ENCODE results near the gene SNX1. TPM values are rescaled to one million over a fixed set of nuclear protein-coding genes. Genes with fewer than 3 reads are reported as not detected.
A peak's percentile ranks its signal among the peaks of the same experiment; 100 is the strongest.

SNX1 gene
- total RNA-seq, 2 experiments from 2014 or later = 75.6 to 80.1 TPM

DNA sequence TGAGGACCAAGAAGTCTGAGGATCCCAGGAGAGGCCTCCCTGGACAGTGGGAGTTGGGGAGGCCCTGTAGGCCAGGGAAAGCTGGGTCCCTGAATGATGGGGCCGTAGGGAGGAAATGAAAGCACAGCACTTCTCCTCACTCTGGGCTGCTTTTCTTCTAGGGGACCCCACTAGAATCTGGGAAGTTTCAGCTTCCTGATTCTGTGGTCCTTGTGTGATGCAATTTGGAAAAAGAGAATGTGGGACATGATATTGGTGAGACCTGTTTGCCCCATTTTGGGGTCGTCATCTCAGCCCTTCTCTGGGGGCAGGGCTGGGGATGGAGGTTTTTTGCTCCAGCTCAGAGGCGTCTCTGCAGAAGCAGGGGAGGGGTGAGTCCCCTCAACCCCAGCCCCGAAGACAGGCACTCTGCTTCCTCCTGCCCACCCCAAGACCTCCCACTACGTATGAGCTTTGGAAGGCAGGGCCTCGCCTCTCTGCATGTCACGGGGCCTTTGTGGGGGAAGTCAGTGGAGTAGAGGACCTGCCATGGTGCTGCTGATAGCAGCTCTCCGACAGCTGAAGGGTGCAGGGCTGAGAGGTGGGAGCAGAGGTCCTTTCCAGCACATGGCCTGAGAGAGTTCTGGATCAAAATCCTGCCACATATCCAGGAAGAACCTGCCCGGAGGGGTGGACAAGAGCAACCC lies 54.3 kb downstream of the SNX1 start:
- intact Hi-C loops (cut with micrococcal nuclease) = no loop called here
- Mint-ChIP-seq H3K9me3 (no peaks in the 10 kb centered on the region), H3K36me3 (ENCODE audit: low read depth) (peaks cover 3% of the 10 kb centered on the region), H3K27me3 (peaks cover 15% of the 10 kb centered on the region), H3K27ac (no peak overlapping the region), H3K4me3 (no peak overlapping the region), H3K4me1 (ENCODE audit: low read depth) (peaks cover 20% of the 10 kb centered on the region)
- POLR2A ChIA-PET = interaction anchor here (0.7 to 4.2 kb wide), 4 partner anchors 10 to 54 kb away, joined by 3 to 30 read pairs (median 10); partner anchors contain the start of genes PPIB and SNX1
- DNase-seq (no peak), ATAC-seq (no peak)
- TF ChIP-seq, protein P1, sequence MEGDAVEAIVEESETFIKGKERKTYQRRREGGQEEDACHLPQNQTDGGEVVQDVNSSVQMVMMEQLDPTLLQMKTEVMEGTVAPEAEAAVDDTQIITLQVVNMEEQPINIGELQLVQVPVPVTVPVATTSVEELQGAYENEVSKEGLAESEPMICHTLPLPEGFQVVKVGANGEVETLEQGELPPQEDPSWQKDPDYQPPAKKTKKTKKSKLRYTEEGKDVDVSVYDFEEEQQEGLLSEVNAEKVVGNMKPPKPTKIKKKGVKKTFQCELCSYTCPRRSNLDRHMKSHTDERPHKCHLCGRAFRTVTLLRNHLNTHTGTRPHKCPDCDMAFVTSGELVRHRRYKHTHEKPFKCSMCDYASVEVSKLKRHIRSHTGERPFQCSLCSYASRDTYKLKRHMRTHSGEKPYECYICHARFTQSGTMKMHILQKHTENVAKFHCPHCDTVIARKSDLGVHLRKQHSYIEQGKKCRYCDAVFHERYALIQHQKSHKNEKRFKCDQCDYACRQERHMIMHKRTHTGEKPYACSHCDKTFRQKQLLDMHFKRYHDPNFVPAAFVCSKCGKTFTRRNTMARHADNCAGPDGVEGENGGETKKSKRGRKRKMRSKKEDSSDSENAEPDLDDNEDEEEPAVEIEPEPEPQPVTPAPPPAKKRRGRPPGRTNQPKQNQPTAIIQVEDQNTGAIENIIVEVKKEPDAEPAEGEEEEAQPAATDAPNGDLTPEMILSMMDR (IDR thresholded peaks at IDR 0.05) = no peak
- CTCF ChIA-PET = interaction anchor here (0.9 to 1.4 kb wide), 4 partner anchors 52 to 398 kb away, joined by 3 read pairs; no protein-coding TSS in a partner anchor

DNA sequence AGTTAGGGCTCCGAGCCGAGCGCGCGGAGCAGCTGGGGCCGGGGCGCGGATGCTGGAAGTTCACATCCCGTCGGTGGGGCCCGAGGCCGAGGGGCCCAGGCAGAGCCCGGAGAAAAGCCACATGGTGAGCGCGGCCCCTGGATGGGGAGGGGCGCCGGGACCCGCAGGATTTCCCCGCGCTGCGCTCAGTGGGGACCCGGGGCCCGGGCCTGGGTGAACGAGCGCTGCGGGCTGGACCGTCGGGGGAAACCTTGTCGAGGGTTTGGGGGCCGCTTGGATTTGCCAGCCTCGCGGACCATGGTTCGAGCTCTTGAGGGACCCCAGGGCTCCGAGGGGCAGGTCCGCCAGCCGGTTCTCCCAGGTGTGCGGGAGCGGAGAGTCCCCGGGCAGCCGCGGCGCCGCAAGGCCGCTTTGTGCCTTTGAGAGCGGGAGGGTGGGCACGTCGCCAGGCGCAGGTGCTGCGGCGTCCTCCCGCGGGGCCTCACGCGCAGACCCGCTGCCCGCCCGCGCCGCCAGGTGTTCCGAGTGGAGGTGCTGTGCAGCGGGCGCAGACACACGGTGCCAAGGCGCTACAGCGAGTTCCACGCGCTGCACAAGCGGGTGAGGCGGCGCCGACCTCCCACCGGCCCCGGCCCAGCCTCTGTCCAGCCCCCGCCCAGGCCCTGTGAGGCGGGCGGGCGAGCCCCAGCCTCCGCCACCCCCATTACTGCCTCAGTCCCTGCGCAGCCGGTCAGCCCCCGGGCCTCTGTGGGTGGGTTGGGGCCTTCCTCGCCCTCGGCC lies 56.1 kb downstream of the SNX1 start, which contains the start of gene SNX22:
Gene SNX22 (plus strand): TSS at position 5 of the 780 bp plus-strand sequence. CDS start 45 bp downstream, at position 50.
- TF ChIP-seq, protein P1 (IDR thresholded peaks at IDR 0.05) = no peak
- peaks cover 15% of the 10 kb centered on the region for H3K27me3 Mint-ChIP-seq
- H3K36me3 Mint-ChIP-seq (ENCODE audit: low read depth) = peaks cover 13% of the 10 kb centered on the region
- no peak within 1 kb of the TSS for H3K27ac Mint-ChIP-seq
- POLR2A ChIA-PET = interaction anchor here (1.0 to 4.2 kb wide), 4 partner anchors 10 to 59 kb away, joined by 3 to 30 read pairs (median 11); partner anchors contain the start of genes CIAO2A, PPIB and SNX1
- no peaks in the 10 kb centered on the region for H3K9me3 Mint-ChIP-seq
- ATAC-seq (peak; percentile 1), DNase-seq (peak; percentile 29)
- CTCF ChIA-PET = interaction anchor here (1.4 to 4.4 kb wide), 6 partner anchors 8 to 576 kb away, joined by 3 to 40 read pairs (median 10); partner anchors contain the start of genes CIAO2A and PPIB
- H3K4me1 Mint-ChIP-seq (ENCODE audit: low read depth) = peaks cover 20% of the 10 kb centered on the region
- H3K4me3 Mint-ChIP-seq = peak within 1 kb of the TSS; percentile 64
- intact Hi-C loops (cut with micrococcal nuclease) = no loop called here

DNA sequence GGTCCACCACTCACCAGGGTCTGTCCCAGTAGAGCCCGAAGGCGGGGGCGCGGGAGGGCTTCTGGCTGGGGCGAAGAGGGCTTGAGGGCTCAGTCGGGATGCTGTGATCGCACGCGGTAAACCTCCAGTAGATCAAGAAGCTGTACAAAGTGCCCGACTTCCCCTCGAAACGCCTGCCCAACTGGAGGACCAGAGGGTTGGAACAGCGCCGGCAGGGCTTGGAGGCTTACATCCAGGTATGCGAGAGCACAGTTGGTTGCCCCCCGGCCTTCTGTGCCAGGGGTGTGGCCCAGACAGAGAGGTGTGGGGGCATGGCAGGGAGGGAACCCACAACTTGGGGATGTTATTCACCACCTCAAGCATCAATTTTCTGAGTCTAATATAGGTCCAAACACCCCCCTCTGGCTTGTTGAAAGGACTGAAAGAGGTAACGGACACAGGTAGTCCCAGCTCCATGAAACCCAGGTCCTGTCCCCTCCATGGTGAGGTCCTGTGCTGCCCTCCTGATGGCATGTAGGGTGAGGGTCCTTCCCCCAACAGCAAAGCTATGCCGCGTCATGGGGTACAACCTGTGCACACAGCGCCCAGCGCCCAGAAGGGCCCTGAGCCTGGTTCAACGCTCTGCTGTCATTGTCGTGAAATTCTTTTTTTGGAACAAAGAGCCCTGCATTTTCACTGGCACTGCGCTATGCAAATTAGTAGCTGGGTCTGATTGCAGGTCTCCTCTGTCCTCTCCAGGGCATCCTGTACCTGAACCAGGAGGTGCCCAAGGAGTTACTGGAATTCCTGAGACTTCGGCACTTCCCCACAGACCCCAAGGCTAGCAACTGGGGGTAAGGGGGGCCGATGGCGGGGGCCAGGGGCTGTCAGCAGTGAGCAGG lies 57.0 kb downstream of the SNX1 start:
- no peak overlapping the region for H3K27ac Mint-ChIP-seq
- H3K27me3 Mint-ChIP-seq = peaks cover 15% of the 10 kb centered on the region
- peak; percentile 25 for DNase-seq
- ChIA-PET POLR2A (interaction anchor here (0.7 to 4.2 kb wide), 5 partner anchors 9 to 59 kb away, joined by 3 to 30 read pairs (median 6); partner anchors contain the start of genes CIAO2A, PPIB and SNX1), CTCF (interaction anchor here (0.6 to 4.4 kb wide), 22 partner anchors 9 to 575 kb away, joined by 3 to 40 read pairs (median 4); partner anchors contain the start of genes CIAO2A, PPIB and SNX1)
- intact Hi-C loops (cut with micrococcal nuclease) = no loop called here
- H3K4me1 Mint-ChIP-seq (ENCODE audit: low read depth) = peaks cover 20% of the 10 kb centered on the region
- peak overlapping the region; percentile 64 for H3K4me3 Mint-ChIP-seq
- TF ChIP-seq, protein P1 (IDR thresholded peaks at IDR 0.05) = no peak
- no peak for ATAC-seq
- no peaks in the 10 kb centered on the region for H3K9me3 Mint-ChIP-seq
- peaks cover 13% of the 10 kb centered on the region for H3K36me3 Mint-ChIP-seq (ENCODE audit: low read depth)

DNA sequence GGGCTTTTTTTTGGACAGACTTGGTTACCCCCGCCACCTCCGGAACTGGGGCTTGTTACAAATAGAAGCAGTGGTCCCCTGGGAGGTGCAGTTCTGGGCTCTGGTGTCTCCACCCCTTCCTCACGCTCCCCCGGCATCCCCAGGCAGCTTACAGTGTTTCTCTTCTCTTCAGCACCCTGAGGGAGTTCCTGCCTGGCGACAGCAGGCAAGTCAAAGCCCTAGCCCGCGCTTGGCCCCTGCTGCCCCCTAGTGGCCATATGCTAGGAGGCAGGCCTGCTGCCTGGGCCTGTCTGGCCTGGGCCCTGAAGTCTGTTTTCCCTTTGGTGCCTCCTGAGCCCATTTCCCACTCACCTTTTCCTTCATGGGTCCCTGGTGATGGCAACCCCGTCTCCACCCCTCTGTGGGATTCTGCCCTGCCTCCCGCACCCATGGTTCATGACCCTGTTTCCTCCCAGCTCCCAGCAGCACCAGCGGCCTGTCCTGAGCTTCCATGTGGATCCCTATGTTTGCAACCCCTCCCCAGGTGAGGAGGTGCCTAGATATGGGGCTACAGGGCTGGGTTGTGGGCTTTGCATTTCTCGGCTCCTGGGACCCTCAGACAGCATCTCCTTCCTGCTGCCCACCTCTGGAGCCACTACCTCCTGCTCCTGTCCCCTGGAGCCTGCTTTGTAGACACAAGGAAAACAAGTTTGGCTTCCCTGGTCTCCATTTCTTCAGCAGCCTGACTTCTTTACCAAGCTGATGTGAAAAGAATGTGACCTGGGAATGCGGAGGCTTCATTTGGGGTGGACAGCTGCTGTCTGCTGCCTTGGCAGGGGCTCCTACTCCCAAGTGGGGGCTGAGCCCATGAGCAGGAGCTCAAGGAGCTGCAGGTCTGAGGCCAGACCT lies 57.9 kb downstream of the SNX1 start:
- peak overlapping the region; percentile 66 for H3K27ac Mint-ChIP-seq
- ATAC-seq (peak; percentile 89), DNase-seq (peak; percentile 95)
- peaks cover 15% of the 10 kb centered on the region for H3K27me3 Mint-ChIP-seq
- H3K4me3 Mint-ChIP-seq = peak overlapping the region; percentile 36
- H3K4me1 Mint-ChIP-seq (ENCODE audit: low read depth) = peaks cover 26% of the 10 kb centered on the region
- ChIA-PET POLR2A (interaction anchor here (0.7 to 4.2 kb wide), 7 partner anchors 8 to 60 kb away, joined by 3 to 30 read pairs (median 6); partner anchors contain the start of genes CIAO2A, PPIB and SNX1), CTCF (interaction anchor here (0.6 to 4.4 kb wide), 29 partner anchors 9 to 574 kb away, joined by 3 to 40 read pairs (median 4); partner anchors contain the start of genes CIAO2A, PPIB and SNX1)
- no peaks in the 10 kb centered on the region for H3K9me3 Mint-ChIP-seq
- intact Hi-C loops (cut with micrococcal nuclease) = no loop called here
- peaks cover 20% of the 10 kb centered on the region for H3K36me3 Mint-ChIP-seq (ENCODE audit: low read depth)
- TF ChIP-seq, protein P1 (IDR thresholded peaks at IDR 0.05) = peak; percentile 91

Data from activated CD8-positive, alpha-beta T cell treated with anti-CD3 and anti-CD28 coated beads for 36 hours (primary cell).